D721Med (cell line): ENCODE measurements around the gene BOLL.
"Not testable (repeated sequence)": the region's sequence is repeated elsewhere in the genome, so short reads cannot be mapped to it uniquely, and the experiment has no call there.

Experiments
- DNase-seq: peaks from one replicate; pipeline ENCODE4 v3.0.0; 2011; ENCODE audit warnings: low spot score; ENCODE audit not compliant: insufficient read length
- FAIRE-seq: peaks from 2 replicates; lab custom pipeline; 2011; peaks lifted over from hg19 to GRCh38; lab: Jason Lieb, UNC
- CTCF ChIP-seq: IDR thresholded peaks from 2 replicates; pipeline ENCODE4 v1.5.1; 2012; ENCODE audit warnings: mild to moderate bottlenecking, control low read depth; ENCODE audit not compliant: insufficient read depth; ENCODE audit errors: missing control alignments

The BOLL gene

GRCh38 chr2:197759625-197760292, 25.4 kb downstream of the BOLL start:
- DNase-seq (no peak), FAIRE-seq (no peak)
- no peak for TF ChIP-seq CTCF

- DNase-seq, result no peak
- TF ChIP-seq CTCF, result no peak
- no peak for FAIRE-seq
Measured at GRCh38 chr2:197759013-197759412, 26.1 kb downstream of the BOLL start.

- FAIRE-seq (no peak), DNase-seq (no peak)
- TF ChIP-seq CTCF, result no peak
Measured at GRCh38 chr2:197740200-197740599, 44.9 kb downstream of the BOLL start.

DNA sequence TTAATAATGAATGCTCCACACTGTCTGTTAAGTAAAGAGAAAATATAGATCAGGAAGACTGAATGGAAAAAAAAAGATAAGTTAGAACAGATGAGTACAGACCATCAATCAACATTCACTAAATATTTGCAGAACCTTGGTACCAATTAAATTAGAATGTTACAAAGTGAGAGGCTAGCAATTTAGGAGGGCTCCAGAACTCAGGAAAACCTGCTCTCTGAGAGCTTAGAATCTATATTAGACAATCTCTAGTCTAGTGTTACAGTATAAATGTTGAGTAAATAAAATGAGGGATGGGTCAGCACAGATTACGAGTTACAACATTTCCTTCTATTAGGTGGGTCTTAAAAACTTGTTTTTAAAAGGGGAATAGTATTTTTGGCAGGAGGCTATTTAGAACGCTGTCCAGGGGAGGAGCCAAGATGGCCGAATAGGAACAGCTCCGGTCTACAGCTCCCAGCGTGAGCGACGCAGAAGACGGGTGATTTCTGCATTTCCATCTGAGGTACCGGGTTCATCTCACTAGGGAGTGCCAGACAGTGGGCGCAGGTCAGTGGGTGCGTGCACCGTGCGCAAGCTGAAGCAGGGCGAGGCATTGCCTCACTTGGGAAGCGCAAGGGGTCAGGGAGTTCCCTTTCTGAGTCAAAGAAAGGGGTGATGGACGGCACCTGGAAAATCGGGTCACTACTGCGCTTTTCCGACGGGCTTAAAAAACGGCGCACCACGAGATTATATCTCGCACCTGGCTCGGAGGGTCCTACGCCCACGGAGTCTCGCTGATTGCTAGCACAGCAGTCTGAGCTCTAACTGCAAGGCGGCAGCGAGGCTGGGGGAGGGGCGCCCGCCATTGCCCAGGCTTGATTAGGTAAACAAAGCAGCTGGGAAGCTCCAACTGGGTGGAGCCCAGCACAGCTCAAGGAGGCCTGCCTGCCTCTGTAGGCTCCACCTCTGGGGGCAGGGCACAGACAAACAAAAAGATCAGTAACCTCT, 56.3 kb downstream of the BOLL start:
- not testable (repeated sequence) for DNase-seq, FAIRE-seq

DNA sequence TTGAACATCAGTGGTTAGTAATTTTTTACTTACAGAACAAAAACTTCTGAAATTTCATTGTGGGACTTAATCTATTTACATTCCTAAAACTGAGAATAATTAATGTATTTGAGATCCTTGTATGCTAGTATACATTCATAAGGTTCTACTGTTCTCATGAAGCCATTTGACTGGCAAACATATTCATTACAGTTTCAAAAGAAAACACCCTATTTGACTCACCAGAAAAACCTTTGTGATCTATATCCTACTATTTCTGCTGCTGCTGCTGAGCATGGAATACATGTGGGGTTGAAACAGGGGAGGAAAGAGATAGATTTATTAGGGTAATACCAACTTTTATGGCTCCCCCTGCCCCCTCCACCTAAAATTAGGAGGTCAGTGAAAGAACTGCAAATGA, 58.1 kb downstream of the BOLL start:
- TF ChIP-seq CTCF, result no peak
- FAIRE-seq (no peak), DNase-seq (no peak)

- FAIRE-seq (no peak), DNase-seq (no peak)
- TF ChIP-seq CTCF, result no peak
Measured at GRCh38 chr2:197717863-197718262, 67.3 kb downstream of the BOLL start.

GRCh38 chr2:197713271-197713670, 71.8 kb downstream of the BOLL start:
- DNase-seq (no peak), FAIRE-seq (no peak)
- no peak for TF ChIP-seq CTCF
